Karpas-422 (cell line): ENCODE measurements around the gene POLN. TPM values are rescaled to one million over a fixed set of nuclear protein-coding genes. Genes with fewer than 3 reads are reported as not detected.

ENCODE experiments used
- DNase-seq: peaks from one replicate; pipeline ENCODE4 v3.0.0-alpha.2; 2015
- H2AFZ ChIP-seq: fragments of 200-600 bp; sonication (generic); 2 replicates; pipeline ENCODE4 v1.6.1; 2014; ENCODE audit warnings: antibody characterized with exemption, low read length, mixed read lengths
- H3K27ac ChIP-seq: fragments of 200-600 bp; sonication (generic); 2 replicates; pipeline ENCODE4 v1.5.1; 2014; ENCODE audit warnings: mild to moderate bottlenecking, low read length, moderate library complexity
- H3K27me3 ChIP-seq: fragments of 200-600 bp; sonication (generic); 2 replicates; pipeline ENCODE4 v1.6.1; 2014; ENCODE audit warnings: low read length, mixed read lengths
- H3K36me3 ChIP-seq: fragments of 200-600 bp; sonication (generic); 2 replicates; pipeline ENCODE4 v1.6.1; 2014; ENCODE audit warnings: low read length, mixed read lengths; ENCODE audit not compliant: insufficient read depth
- H3K4me1 ChIP-seq: fragments of 200-600 bp; sonication (generic); 2 replicates; pipeline ENCODE4 v1.6.1; 2014; ENCODE audit warnings: mild to moderate bottlenecking, low read length, mixed read lengths
- H3K4me2 ChIP-seq: fragments of 200-600 bp; sonication (generic); 2 replicates; pipeline ENCODE4 v1.6.1; 2014; ENCODE audit warnings: low read length, low read depth, mild to moderate bottlenecking; ENCODE audit not compliant: poor library complexity, severe bottlenecking
- H3K4me3 ChIP-seq: fragments of 200-600 bp; sonication (generic); 2 replicates; pipeline ENCODE4 v1.5.1; 2014; ENCODE audit warnings: mild to moderate bottlenecking, antibody characterized with exemption, low read length, mixed read lengths
- H3K79me2 ChIP-seq: fragments of 200-600 bp; sonication (generic); 2 replicates; pipeline ENCODE4 v1.6.1; 2014; ENCODE audit warnings: mild to moderate bottlenecking, low read length, mixed read lengths
- H3K9ac ChIP-seq: fragments of 200-600 bp; sonication (generic); 2 replicates; pipeline ENCODE4 v1.6.0; 2014; ENCODE audit warnings: low read length
- H3K9me2 ChIP-seq: fragments of 200-600 bp; sonication (generic), shearing (Covaris generic); replicated peaks from 2 replicates; pipeline ENCODE4 v1.6.0; 2014; ENCODE audit warnings: mild to moderate bottlenecking, low read length, moderate library complexity; ENCODE audit not compliant: insufficient read depth
- H3K9me3 ChIP-seq: fragments of 300-700, 200-600 bp; sonication (generic); 2 replicates; pipeline ENCODE4 v1.6.1; 2014; ENCODE audit warnings: low read length, mixed read lengths
- H4K20me1 ChIP-seq: fragments of 200-600 bp; sonication (generic); 2 replicates; pipeline ENCODE4 v1.6.1; 2014; ENCODE audit warnings: mild to moderate bottlenecking, antibody characterized with exemption, low read length, low read depth; ENCODE audit not compliant: insufficient read depth
- total RNA-seq: library from RNA; depleted of rRNA; stranded (reverse); fragments of >200 nt; shearing (Covaris generic); gene quantifications from 2 replicates; pipeline ENCODE4 v1.2.3, GENCODE V29; 2014; ENCODE audit warnings: low replicate concordance

POLN gene
- total RNA-seq, 1 experiment from 2014 or later: 4.3 TPM

- DNase-seq: no peak
- peaks cover 17% of the 10 kb centered on the region for H3K4me1 ChIP-seq
- H3K27me3 ChIP-seq: no peaks in the 10 kb centered on the region
- H3K79me2 ChIP-seq: no peaks in the 10 kb centered on the region
- H3K9me3 ChIP-seq: no peaks in the 10 kb centered on the region
- H2AFZ ChIP-seq: no peak overlapping the region
- no peaks in the 10 kb centered on the region for H4K20me1 ChIP-seq
- no peaks in the 10 kb centered on the region for H3K9me2 ChIP-seq
- no peak overlapping the region for H3K4me3 ChIP-seq
- H3K27ac ChIP-seq: no peak overlapping the region
- no peak overlapping the region for H3K9ac ChIP-seq
- no peak overlapping the region for H3K4me2 ChIP-seq
- H3K36me3 ChIP-seq: no peaks in the 10 kb centered on the region
These were observed 168.7 kb downstream of the POLN start for GRCh38 chr4:2072971-2073807.

- no peaks in the 10 kb centered on the region for H3K9me3 ChIP-seq
- no peak overlapping the region for H3K27ac ChIP-seq
- no peak overlapping the region for H2AFZ ChIP-seq
- peaks cover 7% of the 10 kb centered on the region for H3K4me1 ChIP-seq
- DNase-seq: no peak
- H3K27me3 ChIP-seq: no peaks in the 10 kb centered on the region
- H3K9ac ChIP-seq: no peak overlapping the region
- H4K20me1 ChIP-seq: no peaks in the 10 kb centered on the region
- H3K4me3 ChIP-seq: no peak overlapping the region
- no peaks in the 10 kb centered on the region for H3K79me2 ChIP-seq
- no peaks in the 10 kb centered on the region for H3K36me3 ChIP-seq
- H3K9me2 ChIP-seq: no peaks in the 10 kb centered on the region
- no peak overlapping the region for H3K4me2 ChIP-seq
These were observed 169.7 kb downstream of the POLN start for GRCh38 chr4:2071912-2072867.

GRCh38 chr4:2071252-2071911 lies 170.5 kb downstream of the POLN start:
- Histone ChIP-seq H3K9ac (no peak overlapping the region), H3K79me2 (no peaks in the 10 kb centered on the region), H3K4me1 (no peaks in the 10 kb centered on the region), H3K27ac (no peak overlapping the region), H3K9me2 (no peaks in the 10 kb centered on the region), H2AFZ (no peak overlapping the region), H3K4me3 (no peak overlapping the region), H4K20me1 (no peaks in the 10 kb centered on the region), H3K4me2 (no peak overlapping the region), H3K9me3 (no peaks in the 10 kb centered on the region), H3K36me3 (no peaks in the 10 kb centered on the region), H3K27me3 (no peaks in the 10 kb centered on the region)
- DNase-seq: no peak

DNA sequence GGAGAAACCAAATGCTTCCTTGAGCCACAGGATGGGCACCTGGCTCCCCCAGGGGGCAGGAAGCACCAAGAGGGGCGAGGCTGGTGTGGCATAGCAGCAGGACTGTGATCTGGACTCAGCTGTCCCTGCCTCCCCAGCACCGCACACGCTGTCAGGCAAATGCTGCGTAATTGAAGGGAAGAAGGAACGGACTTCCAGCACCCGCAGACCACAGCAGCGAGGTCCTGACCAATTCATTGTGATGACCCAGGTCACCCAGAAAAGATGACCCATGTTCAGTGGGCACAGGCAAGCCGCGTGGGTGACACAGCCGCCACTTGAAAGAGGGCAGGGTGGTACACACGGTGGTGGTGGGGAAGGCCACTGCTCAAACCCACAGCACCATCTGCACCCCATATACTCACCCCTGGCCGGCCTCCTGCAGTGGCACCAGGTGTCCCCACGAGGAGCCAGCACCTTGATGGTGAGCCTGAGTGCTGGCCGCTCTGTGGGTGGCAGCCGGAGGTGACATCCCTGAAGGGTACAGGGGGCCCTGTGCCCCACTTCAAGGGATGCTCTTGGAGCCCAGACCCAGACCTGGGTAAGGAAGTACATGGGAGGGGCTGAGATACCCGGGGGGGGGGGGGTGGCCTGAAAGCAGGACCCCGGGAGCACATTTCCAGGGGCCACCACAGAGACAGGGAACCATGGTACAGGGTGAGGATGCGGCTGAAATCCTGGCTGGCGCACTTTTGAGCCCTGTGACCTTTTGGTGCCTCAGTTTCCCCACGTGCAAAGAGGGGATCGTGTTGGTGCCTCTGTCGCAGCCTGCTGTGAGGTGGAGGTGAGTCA lies 171.3 kb downstream of the POLN start:
- Histone ChIP-seq H3K4me3 (no peak overlapping the region), H3K4me2 (no peak overlapping the region), H3K36me3 (no peaks in the 10 kb centered on the region), H2AFZ (no peak overlapping the region), H3K79me2 (no peaks in the 10 kb centered on the region), H4K20me1 (no peaks in the 10 kb centered on the region), H3K9me2 (no peaks in the 10 kb centered on the region), H3K9ac (no peak overlapping the region), H3K27ac (no peak overlapping the region), H3K9me3 (no peaks in the 10 kb centered on the region), H3K27me3 (no peaks in the 10 kb centered on the region), H3K4me1 (no peaks in the 10 kb centered on the region)
- no peak for DNase-seq

GRCh38 chr4:2069986-2070385 lies 171.9 kb downstream of the POLN start:
- Histone ChIP-seq H3K27me3 (no peaks in the 10 kb centered on the region), H3K4me3 (no peak overlapping the region), H2AFZ (no peak overlapping the region), H3K4me1 (no peaks in the 10 kb centered on the region), H3K9ac (no peak overlapping the region), H3K27ac (no peak overlapping the region), H3K9me2 (no peaks in the 10 kb centered on the region), H3K36me3 (no peaks in the 10 kb centered on the region), H3K9me3 (no peaks in the 10 kb centered on the region), H4K20me1 (no peaks in the 10 kb centered on the region), H3K79me2 (no peaks in the 10 kb centered on the region), H3K4me2 (no peak overlapping the region)
- DNase-seq: no peak

DNA sequence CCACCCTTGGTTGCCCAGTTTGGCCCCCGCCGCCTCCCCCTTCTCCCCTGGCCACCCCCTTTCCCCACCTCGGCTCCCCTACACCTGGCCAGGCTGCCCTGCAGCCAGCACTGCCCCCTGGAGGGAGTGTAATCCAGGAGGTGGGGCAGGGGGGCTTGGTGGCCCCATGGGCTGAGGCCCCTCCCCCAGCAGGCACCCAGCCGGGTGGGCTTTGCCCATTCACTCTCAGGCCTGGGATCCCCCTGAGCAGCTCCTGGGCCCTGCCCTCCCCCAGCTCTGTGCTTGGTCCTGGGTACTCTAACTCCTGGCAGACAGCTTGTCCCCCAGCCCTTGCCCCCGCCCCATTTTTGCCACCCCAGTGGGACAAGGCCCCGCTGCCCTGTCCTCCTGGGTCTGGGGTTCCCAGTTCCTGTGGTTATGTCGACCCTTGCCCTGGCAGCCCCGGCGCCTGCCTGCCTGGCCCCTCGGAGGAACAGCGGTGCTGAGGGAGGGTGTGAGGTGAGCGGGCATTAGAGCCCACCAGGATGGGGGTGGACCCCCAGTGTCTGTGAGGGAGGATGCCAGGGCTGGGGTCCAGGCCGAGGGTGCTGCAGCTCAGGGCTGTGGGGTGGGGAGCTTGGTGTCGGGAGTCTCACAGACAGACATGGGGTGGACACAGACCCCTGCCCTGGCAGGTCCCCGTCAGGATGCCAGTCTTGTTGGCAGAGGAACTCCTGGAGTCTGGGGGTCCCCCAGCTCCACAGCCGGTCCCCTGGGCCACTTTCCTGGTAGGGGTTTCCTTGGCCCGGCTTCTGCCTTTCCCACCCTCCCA lies 172.6 kb downstream of the POLN start:
- no peak overlapping the region for H2AFZ ChIP-seq
- no peak overlapping the region for H3K4me2 ChIP-seq
- no peaks in the 10 kb centered on the region for H3K79me2 ChIP-seq
- no peaks in the 10 kb centered on the region for H3K27me3 ChIP-seq
- no peaks in the 10 kb centered on the region for H3K4me1 ChIP-seq
- H3K27ac ChIP-seq: no peak overlapping the region
- no peaks in the 10 kb centered on the region for H4K20me1 ChIP-seq
- DNase-seq: no peak
- H3K9me3 ChIP-seq: no peaks in the 10 kb centered on the region
- H3K4me3 ChIP-seq: no peak overlapping the region
- H3K9ac ChIP-seq: no peak overlapping the region
- H3K9me2 ChIP-seq: no peaks in the 10 kb centered on the region
- no peaks in the 10 kb centered on the region for H3K36me3 ChIP-seq

DNA sequence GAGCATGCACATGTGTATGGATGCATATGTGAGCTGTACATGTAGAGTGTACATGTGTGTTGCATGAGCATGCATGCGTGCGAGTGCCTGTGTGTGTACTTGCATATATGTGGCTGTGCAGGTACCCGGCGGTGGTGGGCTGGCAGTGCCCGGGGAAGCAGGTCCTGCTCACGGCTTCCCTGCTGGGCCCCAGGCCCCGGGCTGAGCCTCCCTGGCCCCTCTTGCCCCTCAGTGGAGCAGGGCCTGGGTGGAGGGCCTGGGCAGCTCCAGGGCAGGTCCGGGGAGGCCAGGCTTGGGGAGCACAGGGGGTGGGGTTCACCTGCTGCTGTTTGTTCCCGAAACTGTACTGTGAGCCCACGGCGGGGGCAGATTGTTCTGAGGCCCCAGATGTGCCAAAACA lies 173.4 kb downstream of the POLN start:
- no peak overlapping the region for H3K27ac ChIP-seq
- H2AFZ ChIP-seq: no peak overlapping the region
- H3K79me2 ChIP-seq: no peaks in the 10 kb centered on the region
- no peaks in the 10 kb centered on the region for H3K4me1 ChIP-seq
- H4K20me1 ChIP-seq: no peaks in the 10 kb centered on the region
- no peaks in the 10 kb centered on the region for H3K9me2 ChIP-seq
- no peaks in the 10 kb centered on the region for H3K36me3 ChIP-seq
- no peaks in the 10 kb centered on the region for H3K9me3 ChIP-seq
- DNase-seq: no peak
- H3K4me2 ChIP-seq: no peak overlapping the region
- no peaks in the 10 kb centered on the region for H3K27me3 ChIP-seq
- no peak overlapping the region for H3K4me3 ChIP-seq
- no peak overlapping the region for H3K9ac ChIP-seq
